Anterior cingulate cortex (tissue), 58 donors: Measurements from ENCODE around the gene NEO1.
"Not testable (repeated sequence)": the region's sequence is repeated elsewhere in the genome, so short reads cannot be mapped to it uniquely, and the experiment has no call there.

ENCODE experiments used
- DNase-seq, 58 donors: peaks; one replicate each; lab custom pipeline; 2025; lab: John Stamatoyannopoulos, UW

Gene NEO1

GRCh38 chr15:73134196-73134595 is 81.9 kb downstream of the NEO1 start:
- no peak for DNase-seq

GRCh38 chr15:73139041-73139743 is 86.9 kb downstream of the NEO1 start:
- DNase-seq = no peak

GRCh38 chr15:73139744-73140553 is 87.7 kb downstream of the NEO1 start:
- no peak for DNase-seq

- DNase-seq = no peak
Measured at GRCh38 chr15:73141216-73141900, 89.1 kb downstream of the NEO1 start.

GRCh38 chr15:73142802-73143762 is 90.8 kb downstream of the NEO1 start:
- no peak for DNase-seq

- DNase-seq = no peak
Measured at GRCh38 chr15:73143763-73144155, 91.5 kb downstream of the NEO1 start.

- no peak for DNase-seq
Measured at GRCh38 chr15:73146419-73146818, 94.2 kb downstream of the NEO1 start.

- DNase-seq = no peak
Measured at GRCh38 chr15:73150831-73151230, 98.6 kb downstream of the NEO1 start.

GRCh38 chr15:73153024-73153423 is 100.8 kb downstream of the NEO1 start:
- no peak for DNase-seq

GRCh38 chr15:73153447-73153846 is 101.2 kb downstream of the NEO1 start:
- DNase-seq = no peak

- no peak for DNase-seq
Measured at GRCh38 chr15:73156431-73157191, 104.3 kb downstream of the NEO1 start.

GRCh38 chr15:73161546-73161945 is 109.3 kb downstream of the NEO1 start:
- no peak for DNase-seq

GRCh38 chr15:73165435-73165834 is 113.2 kb downstream of the NEO1 start:
- no peak for DNase-seq

- no peak for DNase-seq
Measured at GRCh38 chr15:73165844-73166243, 113.6 kb downstream of the NEO1 start.

- DNase-seq = not testable (repeated sequence)
Measured at GRCh38 chr15:73166711-73167110, 114.4 kb downstream of the NEO1 start.

- DNase-seq = no peak
Measured at GRCh38 chr15:73168487-73168886, 116.2 kb downstream of the NEO1 start.

GRCh38 chr15:73171711-73172110 is 119.4 kb downstream of the NEO1 start:
- no peak for DNase-seq

GRCh38 chr15:73172508-73172907 is 120.2 kb downstream of the NEO1 start:
- no peak for DNase-seq

GRCh38 chr15:73174171-73174570 is 121.9 kb downstream of the NEO1 start:
- no peak for DNase-seq
